Trophoblast cell (in vitro differentiated cells and primary cell): ENCODE results near the gene KLHL21.
"Not testable (repeated sequence)": the region's sequence is repeated elsewhere in the genome, so short reads cannot be mapped to it uniquely, and the experiment has no call there.

Experiments used
- DNase-seq, 2 donors: peaks; one replicate each; pipeline ENCODE4 v3.0.0-alpha.2; 2016
- H2AFZ ChIP-seq: 2 replicates; pipeline ENCODE4 v1.6.1; 2013; ENCODE audit warnings: low read length, moderate library complexity, mild to moderate bottlenecking; ENCODE audit not compliant: insufficient read depth, poor library complexity
- H2AK5ac ChIP-seq: 2 replicates; pipeline ENCODE4 v1.6.1; 2013; ENCODE audit warnings: mild to moderate bottlenecking, low read length
- H2BK120ac ChIP-seq: 2 replicates; pipeline ENCODE4 v1.6.1; 2013; ENCODE audit warnings: low read length, mild to moderate bottlenecking, moderate library complexity; ENCODE audit not compliant: insufficient read depth, poor library complexity
- H2BK12ac ChIP-seq: 2 replicates; pipeline ENCODE4 v1.6.1; 2013; ENCODE audit warnings: mild to moderate bottlenecking, low read length, moderate library complexity
- H2BK5ac ChIP-seq: 2 replicates; pipeline ENCODE4 v1.6.1; 2013; ENCODE audit warnings: low read length, low read depth, moderate library complexity, mild to moderate bottlenecking; ENCODE audit not compliant: poor library complexity
- H3K14ac ChIP-seq: 2 replicates; pipeline ENCODE4 v1.6.1; 2013; ENCODE audit warnings: mild to moderate bottlenecking, low read length
- H3K18ac ChIP-seq: 2 replicates; pipeline ENCODE4 v1.6.1; 2013; ENCODE audit warnings: mild to moderate bottlenecking, low read length
- H3K23ac ChIP-seq: 2 replicates; pipeline ENCODE4 v1.6.1; 2013; ENCODE audit warnings: low read length
- H3K27ac ChIP-seq: 2 replicates; pipeline ENCODE4 v1.5.1; 2013; ENCODE audit warnings: low read depth, mild to moderate bottlenecking, inconsistent platforms, low read length, moderate library complexity
- H3K27me3 ChIP-seq: 2 replicates; pipeline ENCODE4 v1.6.1; 2013; ENCODE audit warnings: inconsistent platforms, mild to moderate bottlenecking, low read length, moderate library complexity; ENCODE audit not compliant: insufficient read depth
- H3K36me3 ChIP-seq, 2 experiments: 1 replicate in 1 of 2; 2 replicates in 1 of 2; pipeline ENCODE4 v1.6.1; 2013; ENCODE audit warnings: low read length in 2 of 2, mild to moderate bottlenecking in 2 of 2, moderate library complexity in 1 of 2; ENCODE audit not compliant: insufficient read depth in 2 of 2, control insufficient read depth in 1 of 2
- H3K4ac ChIP-seq: 2 replicates; pipeline ENCODE4 v1.6.1; 2013; ENCODE audit warnings: low read depth, mild to moderate bottlenecking, low read length, moderate library complexity
- H3K4me1 ChIP-seq, 2 experiments: 1 replicate in 1 of 2; 2 replicates in 1 of 2; pipeline ENCODE4 v1.6.1; 2013; ENCODE audit warnings: low read length in 2 of 2, mild to moderate bottlenecking in 2 of 2, moderate library complexity in 1 of 2; ENCODE audit not compliant: insufficient read depth in 2 of 2, control insufficient read depth in 1 of 2
- H3K4me2 ChIP-seq: 2 replicates; pipeline ENCODE4 v1.6.1; 2013; ENCODE audit warnings: inconsistent platforms, mild to moderate bottlenecking, low read length, moderate library complexity
- H3K4me3 ChIP-seq: 2 replicates; pipeline ENCODE4 v1.5.1; 2013; ENCODE audit warnings: mild to moderate bottlenecking, low read depth, low read length, inconsistent platforms
- H3K79me1 ChIP-seq: one replicate; pipeline ENCODE4 v1.6.1; 2013; ENCODE audit warnings: low read length
- H3K79me2 ChIP-seq: 2 replicates; pipeline ENCODE4 v1.6.1; 2013; ENCODE audit warnings: low read length, mild to moderate bottlenecking; ENCODE audit not compliant: control insufficient read depth, insufficient read depth, poor library complexity
- H3K9ac ChIP-seq: 2 replicates; pipeline ENCODE4 v1.6.1; 2013; ENCODE audit warnings: mild to moderate bottlenecking, low read length
- H3K9me3 ChIP-seq: 2 replicates; pipeline ENCODE4 v1.6.1; 2013; ENCODE audit warnings: low read depth, mild to moderate bottlenecking, control low read depth, inconsistent platforms, low read length; ENCODE audit not compliant: insufficient read depth
- H4K12ac ChIP-seq: 2 replicates; pipeline ENCODE4 v1.6.1; 2013; ENCODE audit warnings: low read depth, mild to moderate bottlenecking, low read length, moderate library complexity
- H4K8ac ChIP-seq: 2 replicates; pipeline ENCODE4 v1.6.1; 2013; ENCODE audit warnings: low read depth, mild to moderate bottlenecking, low read length, moderate library complexity
- H4K91ac ChIP-seq: one replicate; pipeline ENCODE4 v1.6.1; 2013; ENCODE audit warnings: low read depth, mild to moderate bottlenecking, low read length, moderate library complexity
- WGBS: extraction: QIAGEN DNeasy Blood & Tissue Kit; methylation state at CpG from one replicate; pipeline ENCODE4 v1.1.7; 2013; ENCODE audit warnings: missing lambda C conversion rate; ENCODE audit not compliant: insufficient read length, insufficient coverage; ENCODE audit errors: extremely low coverage; 5-methylcytosine and 5-hydroxymethylcytosine counted together

Gene KLHL21

DNA sequence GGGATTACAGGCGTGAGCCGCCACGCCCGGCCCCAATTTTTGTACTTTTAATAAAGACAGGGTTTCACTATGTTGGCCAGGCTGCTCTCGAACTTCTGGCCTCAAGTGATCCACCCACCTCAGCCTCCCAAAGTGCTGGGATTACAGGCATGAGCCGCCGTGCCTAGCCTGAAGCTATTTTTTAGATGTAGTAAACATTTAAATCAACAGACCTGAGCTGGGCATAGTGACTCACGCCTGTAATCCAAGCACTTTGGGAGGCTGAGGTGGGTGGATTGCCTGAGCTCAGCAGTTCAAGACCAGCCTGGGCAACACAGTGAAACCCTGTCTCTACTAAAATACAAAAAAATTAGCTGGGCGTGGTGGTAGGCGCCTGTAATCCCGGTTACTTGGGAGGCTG, 43.5 kb downstream of the KLHL21 start:
- not testable (repeated sequence) for DNase-seq, H3K14ac ChIP-seq, H3K9ac ChIP-seq, H3K4me3 ChIP-seq, H3K4me1 ChIP-seq, H3K27ac ChIP-seq, H2BK12ac ChIP-seq, H2BK5ac ChIP-seq, H3K23ac ChIP-seq, H3K4ac ChIP-seq, H2AFZ ChIP-seq, H2AK5ac ChIP-seq, H3K36me3 ChIP-seq, H2BK120ac ChIP-seq, H3K18ac ChIP-seq, H4K91ac ChIP-seq, H3K27me3 ChIP-seq, H3K79me1 ChIP-seq, H3K4me2 ChIP-seq, H4K8ac ChIP-seq, H4K12ac ChIP-seq, H3K79me2 ChIP-seq, H3K9me3 ChIP-seq
- no CpG with 5 or more reads among the region's 11 CpGs for WGBS

DNA sequence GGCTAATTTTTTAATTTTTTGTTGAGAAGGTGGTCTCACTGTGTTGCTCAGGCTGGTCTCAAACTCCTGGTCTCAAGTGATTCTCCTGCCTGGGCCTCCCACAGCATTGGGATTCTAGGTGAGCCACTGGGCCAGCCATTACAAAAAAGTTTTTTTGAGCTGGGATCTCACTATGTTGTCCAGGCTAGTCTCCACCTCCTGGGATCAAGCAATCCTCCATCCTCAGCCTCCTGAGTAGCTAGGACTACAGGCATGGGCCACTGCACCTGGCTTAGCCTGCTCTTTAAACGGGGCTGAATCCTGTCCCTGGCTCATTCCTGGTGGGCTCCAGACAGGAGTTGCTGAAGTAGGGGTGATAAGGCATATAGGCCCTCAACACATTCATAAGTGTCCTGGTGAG, 45.1 kb downstream of the KLHL21 start:
- Histone ChIP-seq H3K4me1 (peaks cover 3% of the 10 kb centered on the region in 2 experiments), H3K27ac (no peak overlapping the region), H3K79me1 (peaks cover 2% of the 10 kb centered on the region), H3K27me3 (no peaks in the 10 kb centered on the region), H3K36me3 (no peaks in the 10 kb centered on the region), H3K9me3 (peaks cover 4% of the 10 kb centered on the region), H3K4me2 (no peak overlapping the region), H4K91ac (no peak overlapping the region), H3K4ac (no peak overlapping the region), H2BK5ac (no peak overlapping the region), H3K79me2 (peaks cover 8% of the 10 kb centered on the region), H3K9ac (no peak overlapping the region), H3K4me3 (no peak overlapping the region), H2AK5ac (no peak overlapping the region), H3K23ac (no peak overlapping the region), H2BK120ac (no peak overlapping the region), H3K18ac (no peak overlapping the region), H2AFZ (no peak overlapping the region), H4K12ac (no peak overlapping the region), H3K14ac (no peak overlapping the region), H4K8ac (no peak overlapping the region), H2BK12ac (no peak overlapping the region)
- DNase-seq: no peak
- WGBS: no CpG with 5 or more reads among the region's 1 CpG

DNA sequence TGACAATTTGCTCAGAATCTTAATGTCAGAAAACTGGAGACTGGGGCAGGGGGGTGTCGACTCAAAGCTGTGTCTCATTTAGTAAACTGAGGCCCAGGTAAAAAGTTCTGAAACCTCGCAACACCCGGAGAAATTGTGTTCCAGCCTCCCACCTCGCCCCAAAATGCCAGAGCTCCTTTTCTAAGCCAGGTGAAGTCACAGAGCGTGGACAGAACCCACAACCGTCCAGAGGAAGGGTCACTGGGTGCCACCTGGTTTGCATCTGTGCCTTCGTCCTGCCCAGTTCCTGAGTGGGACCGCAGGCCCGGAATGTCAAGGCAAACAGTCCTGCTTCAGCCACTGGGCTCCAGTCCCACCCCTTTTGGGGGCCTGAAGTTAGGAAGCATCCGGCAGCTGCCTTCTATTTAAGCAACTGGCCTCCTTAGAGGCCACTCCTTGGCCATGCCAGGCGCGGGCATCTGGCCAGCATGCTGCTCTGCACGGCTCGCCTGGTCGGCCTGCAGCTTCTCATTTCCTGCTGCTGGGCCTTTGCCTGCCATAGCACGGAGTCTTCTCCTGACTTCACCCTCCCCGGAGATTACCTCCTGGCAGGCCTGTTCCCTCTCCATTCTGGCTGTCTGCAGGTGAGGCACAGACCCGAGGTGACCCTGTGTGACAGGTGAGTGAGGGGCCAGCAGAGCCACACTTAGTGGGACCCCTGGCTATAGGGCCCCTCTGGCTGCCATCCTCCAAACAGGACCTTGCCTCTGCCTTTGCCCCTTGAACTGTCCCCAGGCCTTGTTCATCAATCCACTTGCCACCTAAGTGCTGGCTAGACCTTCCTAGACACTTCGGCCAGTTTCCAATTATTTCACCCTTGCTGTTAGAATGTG, 47.5 kb downstream of the KLHL21 start, which contains the start of gene TAS1R1:
TAS1R1 (plus strand) TSS at position 401 of the 872 bp plus-strand sequence; CDS start at position 468, 67 bp downstream.
- WGBS: no CpG with 5 or more reads among the region's 19 CpGs
- Histone ChIP-seq H3K14ac (peak within 1 kb of the TSS; percentile 71), H3K36me3 (peaks cover 3 to 6% of the 10 kb centered on the region in 2 experiments)

GRCh38 chr1:6554031-6554906, 48.4 kb downstream of the KLHL21 start, which contains the start of gene NOL9:
NOL9 (minus strand) TSS chr1:6554513; CDS start chr1:6554502, 11 bp downstream.
- peaks cover 8% of the 10 kb centered on the region for H3K79me2 ChIP-seq
- H4K8ac ChIP-seq: peak within 1 kb of the TSS; percentile 97
- no peak within 1 kb of the TSS for H3K23ac ChIP-seq
- H2AK5ac ChIP-seq: no peak within 1 kb of the TSS
- H3K79me1 ChIP-seq: peaks cover 2% of the 10 kb centered on the region
- peak within 1 kb of the TSS; percentile 100 for H3K9ac ChIP-seq
- H2AFZ ChIP-seq: peak within 1 kb of the TSS; percentile 86
- peaks cover 3% of the 10 kb centered on the region in 2 experiments for H3K4me1 ChIP-seq
- H3K36me3 ChIP-seq: peaks cover 4 to 12% of the 10 kb centered on the region in 2 experiments
- H3K27ac ChIP-seq: no peak within 1 kb of the TSS
- H4K91ac ChIP-seq: peak within 1 kb of the TSS; percentile 71
- DNase-seq: peak; percentile 92 to 96
- H3K4me3 ChIP-seq: peak within 1 kb of the TSS; percentile 98
- H3K18ac ChIP-seq: peak within 1 kb of the TSS; percentile 87
- peak within 1 kb of the TSS; percentile 96 for H3K4me2 ChIP-seq
- H3K9me3 ChIP-seq: peaks cover 2% of the 10 kb centered on the region
- H3K4ac ChIP-seq: peak within 1 kb of the TSS; percentile 64
- H3K14ac ChIP-seq: peak within 1 kb of the TSS; percentile 71
- H2BK12ac ChIP-seq: no peak within 1 kb of the TSS
- no peaks in the 10 kb centered on the region for H3K27me3 ChIP-seq
- WGBS: no CpG with 5 or more reads among the region's 87 CpGs
- H2BK5ac ChIP-seq: peak within 1 kb of the TSS; percentile 82
- no peak within 1 kb of the TSS for H2BK120ac ChIP-seq
- peak within 1 kb of the TSS; percentile 82 for H4K12ac ChIP-seq

More for the DNA sequence above, 47.5 kb downstream of the KLHL21 start, which contains the start of gene TAS1R1:
- Histone ChIP-seq H4K8ac (peak within 1 kb of the TSS; percentile 97), H3K9me3 (peaks cover 2% of the 10 kb centered on the region), H3K4me3 (peak within 1 kb of the TSS; percentile 98), H2BK12ac (no peak within 1 kb of the TSS), H2BK120ac (no peak within 1 kb of the TSS), H2BK5ac (peak within 1 kb of the TSS; percentile 82), H3K27ac (no peak within 1 kb of the TSS), H2AFZ (peak within 1 kb of the TSS; percentile 86), H3K79me1 (peaks cover 2% of the 10 kb centered on the region), H3K4me2 (peak within 1 kb of the TSS; percentile 96), H3K4ac (peak within 1 kb of the TSS; percentile 64), H3K9ac (peak within 1 kb of the TSS; percentile 100), H4K91ac (peak within 1 kb of the TSS; percentile 71), H3K79me2 (peaks cover 8% of the 10 kb centered on the region), H2AK5ac (no peak within 1 kb of the TSS), H4K12ac (peak within 1 kb of the TSS; percentile 82), H3K27me3 (no peaks in the 10 kb centered on the region), H3K4me1 (peaks cover 3% of the 10 kb centered on the region in 2 experiments), H3K23ac (no peak within 1 kb of the TSS), H3K18ac (peak within 1 kb of the TSS; percentile 87)
- no peak for DNase-seq
